Esophagus squamous epithelium (tissue), 5 donors: Measurements from ENCODE around the gene PTPRD. TPM values are rescaled to one million over a fixed set of nuclear protein-coding genes. Genes with fewer than 3 reads are reported as not detected.

ENCODE experiments used
- DNase-seq: peaks from one replicate; lab custom pipeline; 2025; lab: John Stamatoyannopoulos, UW
- H3K27ac ChIP-seq, 4 donors: fragments of 200-600 bp; sonication (generic); one replicate each; pipeline ENCODE4 v1.5.1; 2016 to 2019; ENCODE audit warnings: mild to moderate bottlenecking in 1 of 4
- H3K27me3 ChIP-seq, 4 donors: fragments of 200-600 bp; sonication (generic); 1 replicate in 3 of 4; 2 replicates in 1 of 4; pipeline versions ENCODE4 v1.5.1 to v1.6.0; 2017 to 2021; ENCODE audit warnings: antibody characterized with exemption in 1 of 4
- H3K36me3 ChIP-seq, 3 donors: fragments of 200-600 bp; sonication (generic); one replicate each; pipeline ENCODE4 v1.5.1; 2016 to 2019
- H3K4me1 ChIP-seq, 3 donors: fragments of 200-600 bp; sonication (generic); one replicate each; pipeline ENCODE4 v1.5.1; 2017 to 2019
- H3K4me3 ChIP-seq, 4 donors: fragments of 200-600 bp; sonication (generic); 1 replicate in 3 of 4; 2 replicates in 1 of 4; pipeline ENCODE4 v1.5.1; 2016 to 2019; ENCODE audit warnings: mild to moderate bottlenecking in 2 of 4, moderate library complexity in 1 of 4
- H3K9me3 ChIP-seq, 3 donors: fragments of 200-600 bp; sonication (generic); one replicate each; pipeline ENCODE4 v1.5.1; 2016 to 2019
- CTCF ChIP-seq, 6 experiments: fragments of 450-650 bp in 4 of 6; fragments of 200-600 bp in 2 of 6; sonication (generic) in 2 of 6; IDR thresholded peaks; one replicate each; pipeline ENCODE4 v1.5.1; 2016 to 2019; ENCODE audit warnings: antibody characterized with exemption in 6 of 6, mild to moderate bottlenecking in 4 of 6, moderate library complexity in 4 of 6
- POLR2A ChIP-seq, 4 donors: fragments of 450-650 bp; IDR thresholded peaks; one replicate each; pipeline ENCODE4 v1.6.1; 2017; ENCODE audit warnings: antibody characterized with exemption in 4 of 4, mild to moderate bottlenecking in 4 of 4, moderate library complexity in 3 of 4
- WGBS, 2 donors: methylation state at CpG; one replicate each; pipeline ENCODE4 v1.1.5; 2018; 5-methylcytosine and 5-hydroxymethylcytosine counted together
- intact Hi-C: fragments of 100-400 bp; cut with DNase I; formaldehyde crosslinking; loops from one replicate; pipeline ENCODE4 v1.15.0; 2022
- total RNA-seq, 4 donors: library from RNA; depleted of rRNA; stranded (reverse); fragments of >200 nt; gene quantifications; one replicate each; pipeline ENCODE4 v1.1.0, GENCODE V29; 2016
- donor health status: DM: yes; HTN: yes; CAD: no.

PTPRD gene
- total RNA-seq, 4 donors from 2014 or later = 0.23 to 16.3 (median 6.6) TPM

- no peak overlapping the region for H3K4me3 ChIP-seq
- no peak for DNase-seq
- no peaks in the 10 kb centered on the region for H3K27me3 ChIP-seq
- no peaks in the 10 kb centered on the region for H3K9me3 ChIP-seq
- TF ChIP-seq CTCF (IDR thresholded peaks at IDR 0.05) = no peak
- no peak for TF ChIP-seq POLR2A (IDR thresholded peaks at IDR 0.05)
- H3K27ac ChIP-seq = no peak overlapping the region
- H3K36me3 ChIP-seq = no peaks in the 10 kb centered on the region
- WGBS, 2 donors = 44 to 69% methylated on average over 3 of the region's 3 CpGs
- H3K4me1 ChIP-seq = no peaks in the 10 kb centered on the region
- intact Hi-C loops = no loop called here
Observed at GRCh38 chr9:8366161-8366926, 2246.5 kb downstream of the PTPRD start.

- Histone ChIP-seq H3K4me3 (no peak overlapping the region), H3K27me3 (no peaks in the 10 kb centered on the region), H3K4me1 (no peaks in the 10 kb centered on the region), H3K9me3 (no peaks in the 10 kb centered on the region), H3K27ac (no peak overlapping the region), H3K36me3 (no peaks in the 10 kb centered on the region)
- intact Hi-C loops = no loop called here
- TF ChIP-seq CTCF (IDR thresholded peaks at IDR 0.05) (no peak), POLR2A (IDR thresholded peaks at IDR 0.05) (no peak)
- DNase-seq = no peak
- 76 to 94% methylated on average over 4 of the region's 4 CpGs for WGBS, 2 donors
Observed at GRCh38 chr9:8365466-8366160, 2247.2 kb downstream of the PTPRD start.

- WGBS, 2 donors = 35 to 74% methylated on average over 2 of the region's 2 CpGs
- H3K27me3 ChIP-seq = no peaks in the 10 kb centered on the region
- no peaks in the 10 kb centered on the region for H3K9me3 ChIP-seq
- H3K27ac ChIP-seq = no peak overlapping the region
- no peak for TF ChIP-seq POLR2A (IDR thresholded peaks at IDR 0.05)
- no peak for TF ChIP-seq CTCF (IDR thresholded peaks at IDR 0.05)
- H3K4me3 ChIP-seq = no peak overlapping the region
- DNase-seq = no peak
- no peaks in the 10 kb centered on the region for H3K36me3 ChIP-seq
- H3K4me1 ChIP-seq = no peaks in the 10 kb centered on the region
- intact Hi-C loops = no loop called here
Observed at GRCh38 chr9:8365029-8365428, 2247.8 kb downstream of the PTPRD start.

- no peaks in the 10 kb centered on the region for H3K9me3 ChIP-seq
- TF ChIP-seq CTCF (IDR thresholded peaks at IDR 0.05) = no peak
- TF ChIP-seq POLR2A (IDR thresholded peaks at IDR 0.05) = no peak
- no peak overlapping the region for H3K4me3 ChIP-seq
- 92 to 94% methylated on average over 11 of the region's 11 CpGs for WGBS, 2 donors
- intact Hi-C loops = no loop called here
- no peak for DNase-seq
- H3K27ac ChIP-seq = no peak overlapping the region
- H3K27me3 ChIP-seq = no peaks in the 10 kb centered on the region
- H3K36me3 ChIP-seq = no peaks in the 10 kb centered on the region
- H3K4me1 ChIP-seq = no peaks in the 10 kb centered on the region
Observed at GRCh38 chr9:8364026-8364752, 2248.6 kb downstream of the PTPRD start.

GRCh38 chr9:8362250-8362649 lies 2250.6 kb downstream of the PTPRD start:
- Histone ChIP-seq H3K9me3 (no peaks in the 10 kb centered on the region), H3K36me3 (no peaks in the 10 kb centered on the region), H3K27ac (no peak overlapping the region), H3K27me3 (no peaks in the 10 kb centered on the region), H3K4me3 (no peak overlapping the region), H3K4me1 (no peaks in the 10 kb centered on the region)
- TF ChIP-seq POLR2A (IDR thresholded peaks at IDR 0.05) (no peak), CTCF (IDR thresholded peaks at IDR 0.05) (no peak)
- WGBS, 2 donors = 79 to 80% methylated on average over 1 of the region's 1 CpG
- no peak for DNase-seq
- intact Hi-C loops = no loop called here
